ENCODE data around the gene PLXNA2. TPM values are rescaled to one million over a fixed set of nuclear protein-coding genes. Genes with fewer than 3 reads are reported as not detected.

The PLXNA2 gene
- total and polyA plus RNA-seq, 5 donors from 2014 or later: 0.02 to 0.62 (median 0.16) TPM; not detected in 2

- H3K36me3 ChIP-seq (ENCODE audit: control insufficient read depth, insufficient read depth, low read length): no peaks in the 10 kb centered on the region
- H3K9me3 Mint-ChIP-seq: no peaks in the 10 kb centered on the region
- H3K4me1 Mint-ChIP-seq: peaks cover 0 to 6% (median 0%) of the 10 kb centered on the region in 4 donors
Measured at GRCh38 chr1:208002078-208002477, 242.1 kb downstream of the PLXNA2 start.

GRCh38 chr1:208000504-208000903 is 243.7 kb downstream of the PLXNA2 start:
- H3K4me1 ChIP-seq (ENCODE audit: control insufficient read depth, insufficient read depth, low read length, poor library complexity, severe bottlenecking): no peaks in the 10 kb centered on the region
- Mint-ChIP-seq H3K27ac (no peak overlapping the region), H3K9me3 (no peaks in the 10 kb centered on the region), H3K4me3 (no peak overlapping the region), H3K36me3 (no peaks in the 10 kb centered on the region), H3K4me1 (peaks cover 0 to 6% (median 0%) of the 10 kb centered on the region in 4 donors), H3K27me3 (peaks cover 10% of the 10 kb centered on the region)
- H3K27ac ChIP-seq (ENCODE audit: insufficient read depth, low read length, poor library complexity, severe bottlenecking): no peak overlapping the region
- no peak overlapping the region for H3K4me3 ChIP-seq (ENCODE audit: low read depth, low read length)
- ATAC-seq (ENCODE audit: low read depth in 2 of 2) (no peak), DNase-seq (no peak)
- H3K36me3 ChIP-seq (ENCODE audit: control insufficient read depth, insufficient read depth, low read length): no peaks in the 10 kb centered on the region
- no peaks in the 10 kb centered on the region for H3K9me3 ChIP-seq (ENCODE audit: control insufficient read depth in 2 of 2, low read length in 2 of 2)
- no peaks in the 10 kb centered on the region for H3K27me3 ChIP-seq (ENCODE audit: control insufficient read depth, insufficient read depth, low read length)

More at GRCh38 chr1:208002078-208002477, 242.1 kb downstream of the PLXNA2 start:
- Mint-ChIP-seq H3K27me3 (peaks cover 5% of the 10 kb centered on the region), H3K36me3 (no peaks in the 10 kb centered on the region), H3K27ac (no peak overlapping the region), H3K4me3 (no peak overlapping the region)
- Histone ChIP-seq H3K27me3 (ENCODE audit: control insufficient read depth, insufficient read depth, low read length) (no peaks in the 10 kb centered on the region), H3K27ac (ENCODE audit: insufficient read depth, low read length, poor library complexity, severe bottlenecking) (no peak overlapping the region), H3K4me1 (ENCODE audit: control insufficient read depth, insufficient read depth, low read length, poor library complexity, severe bottlenecking) (no peaks in the 10 kb centered on the region), H3K4me3 (ENCODE audit: low read depth, low read length) (no peak overlapping the region), H3K9me3 (ENCODE audit: control insufficient read depth in 2 of 2, low read length in 2 of 2) (no peaks in the 10 kb centered on the region)
- DNase-seq: no peak
- ATAC-seq (ENCODE audit: low read depth in 2 of 2): no peak

- no peaks in the 10 kb centered on the region for H3K36me3 Mint-ChIP-seq
- no peak overlapping the region for H3K27ac Mint-ChIP-seq
- Histone ChIP-seq H3K36me3 (ENCODE audit: control insufficient read depth, insufficient read depth, low read length) (no peaks in the 10 kb centered on the region), H3K27ac (ENCODE audit: insufficient read depth, low read length, poor library complexity, severe bottlenecking) (no peak overlapping the region), H3K27me3 (ENCODE audit: control insufficient read depth, insufficient read depth, low read length) (no peaks in the 10 kb centered on the region), H3K4me1 (ENCODE audit: control insufficient read depth, insufficient read depth, low read length, poor library complexity, severe bottlenecking) (no peaks in the 10 kb centered on the region), H3K4me3 (ENCODE audit: low read depth, low read length) (no peak overlapping the region), H3K9me3 (ENCODE audit: control insufficient read depth in 2 of 2, low read length in 2 of 2) (no peaks in the 10 kb centered on the region)
- H3K9me3 Mint-ChIP-seq: no peaks in the 10 kb centered on the region
- peaks cover 0 to 6% (median 0%) of the 10 kb centered on the region in 4 donors for H3K4me1 Mint-ChIP-seq
- ATAC-seq (ENCODE audit: low read depth in 2 of 2): no peak
- H3K27me3 Mint-ChIP-seq: peaks cover 10% of the 10 kb centered on the region
- DNase-seq: no peak
- H3K4me3 Mint-ChIP-seq: no peak overlapping the region
Measured at GRCh38 chr1:207999972-208000371, 244.2 kb downstream of the PLXNA2 start.

GRCh38 chr1:207999274-207999915 is 244.8 kb downstream of the PLXNA2 start:
- Histone ChIP-seq H3K27ac (ENCODE audit: insufficient read depth, low read length, poor library complexity, severe bottlenecking) (no peak overlapping the region), H3K4me3 (ENCODE audit: low read depth, low read length) (no peak overlapping the region), H3K4me1 (ENCODE audit: control insufficient read depth, insufficient read depth, low read length, poor library complexity, severe bottlenecking) (no peaks in the 10 kb centered on the region), H3K9me3 (ENCODE audit: control insufficient read depth in 2 of 2, low read length in 2 of 2) (no peaks in the 10 kb centered on the region), H3K36me3 (ENCODE audit: control insufficient read depth, insufficient read depth, low read length) (no peaks in the 10 kb centered on the region), H3K27me3 (ENCODE audit: control insufficient read depth, insufficient read depth, low read length) (no peaks in the 10 kb centered on the region)
- H3K4me1 Mint-ChIP-seq: peaks cover 0 to 6% (median 0%) of the 10 kb centered on the region in 4 donors
- no peaks in the 10 kb centered on the region for H3K9me3 Mint-ChIP-seq
- H3K27ac Mint-ChIP-seq: no peak overlapping the region
- DNase-seq (no peak), ATAC-seq (ENCODE audit: low read depth in 2 of 2) (no peak)
- H3K4me3 Mint-ChIP-seq: no peak overlapping the region
- peaks cover 10% of the 10 kb centered on the region for H3K27me3 Mint-ChIP-seq
- H3K36me3 Mint-ChIP-seq: no peaks in the 10 kb centered on the region

- Mint-ChIP-seq H3K4me3 (no peak overlapping the region), H3K4me1 (peaks cover 0 to 6% (median 0%) of the 10 kb centered on the region in 4 donors), H3K9me3 (no peaks in the 10 kb centered on the region), H3K27ac (peak overlapping the region in 1 of 3 donors; percentile 36), H3K36me3 (no peaks in the 10 kb centered on the region), H3K27me3 (peaks cover 12% of the 10 kb centered on the region)
- Histone ChIP-seq H3K36me3 (ENCODE audit: control insufficient read depth, insufficient read depth, low read length) (no peaks in the 10 kb centered on the region), H3K9me3 (ENCODE audit: control insufficient read depth in 2 of 2, low read length in 2 of 2) (no peaks in the 10 kb centered on the region), H3K27ac (ENCODE audit: insufficient read depth, low read length, poor library complexity, severe bottlenecking) (no peak overlapping the region), H3K4me1 (ENCODE audit: control insufficient read depth, insufficient read depth, low read length, poor library complexity, severe bottlenecking) (no peaks in the 10 kb centered on the region), H3K4me3 (ENCODE audit: low read depth, low read length) (no peak overlapping the region), H3K27me3 (ENCODE audit: control insufficient read depth, insufficient read depth, low read length) (no peaks in the 10 kb centered on the region)
- DNase-seq (no peak), ATAC-seq (ENCODE audit: low read depth in 2 of 2) (no peak)
Measured at GRCh38 chr1:207998691-207999090, 245.5 kb downstream of the PLXNA2 start.

GRCh38 chr1:207997486-207998268 is 246.5 kb downstream of the PLXNA2 start:
- Mint-ChIP-seq H3K9me3 (peaks cover 0 to 2% (median 0%) of the 10 kb centered on the region in 7 donors), H3K36me3 (no peaks in the 10 kb centered on the region), H3K27ac (no peak overlapping the region), H3K4me1 (peaks cover 0 to 6% (median 0%) of the 10 kb centered on the region in 4 donors), H3K27me3 (peaks cover 16% of the 10 kb centered on the region), H3K4me3 (no peak overlapping the region)
- DNase-seq (peak; percentile 14 to 46 (median 22)), ATAC-seq (ENCODE audit: low read depth in 2 of 2) (peak; percentile 46 to 58)
- no peaks in the 10 kb centered on the region for H3K9me3 ChIP-seq (ENCODE audit: control insufficient read depth in 2 of 2, low read length in 2 of 2)
- no peak overlapping the region for H3K27ac ChIP-seq (ENCODE audit: insufficient read depth, low read length, poor library complexity, severe bottlenecking)
- no peaks in the 10 kb centered on the region for H3K36me3 ChIP-seq (ENCODE audit: control insufficient read depth, insufficient read depth, low read length)
- H3K27me3 ChIP-seq (ENCODE audit: control insufficient read depth, insufficient read depth, low read length): no peaks in the 10 kb centered on the region
- H3K4me1 ChIP-seq (ENCODE audit: control insufficient read depth, insufficient read depth, low read length, poor library complexity, severe bottlenecking): no peaks in the 10 kb centered on the region
- no peak overlapping the region for H3K4me3 ChIP-seq (ENCODE audit: low read depth, low read length)

- peaks cover 0 to 6% (median 0%) of the 10 kb centered on the region in 4 donors for H3K4me1 Mint-ChIP-seq
- Histone ChIP-seq H3K4me1 (ENCODE audit: control insufficient read depth, insufficient read depth, low read length, poor library complexity, severe bottlenecking) (no peaks in the 10 kb centered on the region), H3K27me3 (ENCODE audit: control insufficient read depth, insufficient read depth, low read length) (no peaks in the 10 kb centered on the region), H3K27ac (ENCODE audit: insufficient read depth, low read length, poor library complexity, severe bottlenecking) (no peak overlapping the region), H3K4me3 (ENCODE audit: low read depth, low read length) (no peak overlapping the region), H3K36me3 (ENCODE audit: control insufficient read depth, insufficient read depth, low read length) (no peaks in the 10 kb centered on the region), H3K9me3 (ENCODE audit: control insufficient read depth in 2 of 2, low read length in 2 of 2) (no peaks in the 10 kb centered on the region)
- no peak for DNase-seq
- no peak overlapping the region for H3K4me3 Mint-ChIP-seq
- ATAC-seq (ENCODE audit: low read depth in 2 of 2): no peak
- H3K36me3 Mint-ChIP-seq: no peaks in the 10 kb centered on the region
- H3K27ac Mint-ChIP-seq: no peak overlapping the region
- H3K27me3 Mint-ChIP-seq: peaks cover 16% of the 10 kb centered on the region
- H3K9me3 Mint-ChIP-seq: peaks cover 0 to 2% (median 0%) of the 10 kb centered on the region in 7 donors
Measured at GRCh38 chr1:207996636-207997035, 247.5 kb downstream of the PLXNA2 start.

Data from CD4-positive, CD25-positive, alpha-beta regulatory T cell (primary cell).